SK-N-MC (cell line): ENCODE data around the gene ARHGEF35.

Experiments
- DNase-seq: peaks from one replicate; pipeline ENCODE4 v3.0.0-alpha.2; 2011; ENCODE audit warnings: low read depth, low spot score
- H3K27ac ChIP-seq: fragments of 200-600 bp; sonication (generic); 2 replicates; pipeline ENCODE4 v1.5.1; 2016; ENCODE audit warnings: mixed run types
- H3K36me3 ChIP-seq: fragments of 200-600 bp; sonication (generic); 2 replicates; pipeline ENCODE4 v1.6.1; 2017; ENCODE audit warnings: antibody characterized with exemption, low read length, mixed read lengths; ENCODE audit not compliant: insufficient read depth
- H3K4me3 ChIP-seq: fragments of 200-600 bp; sonication (generic); 2 replicates; pipeline ENCODE4 v1.5.1; 2016
- H3K9ac ChIP-seq: fragments of 200-600 bp; sonication (generic); 2 replicates; pipeline ENCODE4 v1.8.0; 2017; ENCODE audit warnings: mixed run types, mixed read lengths; ENCODE audit not compliant: insufficient read length
- H3K9me3 ChIP-seq: fragments of 200-600 bp; sonication (generic); 2 replicates; pipeline ENCODE4 v1.6.1; 2017; ENCODE audit warnings: low read depth, mild to moderate bottlenecking, antibody characterized with exemption, low read length, moderate library complexity, mixed read lengths
- EZH2 ChIP-seq: fragments of 200-600 bp; sonication (generic); IDR thresholded peaks from one replicate; pipeline ENCODE4 v1.6.1; 2017; ENCODE audit warnings: antibody characterized with exemption
- FOXP2 ChIP-seq: optimal IDR thresholded peaks from 2 replicates; pipeline ENCODE3; 2011; ENCODE audit warnings: mild to moderate bottlenecking, moderate library complexity; ENCODE audit not compliant: insufficient read depth; ENCODE audit errors: extremely low read length, control extremely low read depth
- POLR2AphosphoS5 ChIP-seq: IDR thresholded peaks from 2 replicates; pipeline ENCODE4 v1.6.1; 2012; ENCODE audit warnings: mild to moderate bottlenecking, low read depth, low read length, borderline replicate concordance

The ARHGEF35 gene

GRCh38 chr7:144164784-144165183, 30.8 kb downstream of the ARHGEF35 start:
- no peak overlapping the region for H3K4me3 ChIP-seq
- H3K9ac ChIP-seq: no peak overlapping the region
- no peaks in the 10 kb centered on the region for H3K9me3 ChIP-seq
- H3K27ac ChIP-seq: no peak overlapping the region
- no peaks in the 10 kb centered on the region for H3K36me3 ChIP-seq
- TF ChIP-seq POLR2AphosphoS5 (no peak), FOXP2 (no peak), EZH2 (no peak)
- no peak for DNase-seq

DNA sequence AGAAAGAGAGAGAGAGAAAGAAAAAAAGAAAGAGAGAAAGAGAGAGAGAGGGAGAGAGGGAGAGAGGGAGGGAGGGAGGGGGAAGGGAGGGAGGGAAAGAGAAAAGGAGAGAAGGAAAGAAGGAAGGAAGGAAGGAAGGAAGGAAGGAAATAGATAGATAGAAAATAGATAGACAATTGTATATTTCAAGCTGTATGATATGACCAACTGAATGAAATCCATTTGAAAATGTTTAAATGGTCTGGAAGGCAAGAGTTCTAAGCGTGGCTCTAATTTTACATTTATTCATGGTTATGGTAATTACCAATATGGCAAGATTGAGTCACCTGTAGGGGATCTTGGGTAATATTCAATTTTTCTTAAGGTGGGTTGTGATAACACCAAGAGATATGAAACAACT, 36.8 kb downstream of the ARHGEF35 start:
- Histone ChIP-seq H3K4me3 (no peak overlapping the region), H3K36me3 (no peaks in the 10 kb centered on the region), H3K9ac (no peak overlapping the region), H3K9me3 (no peaks in the 10 kb centered on the region), H3K27ac (no peak overlapping the region)
- DNase-seq: no peak
- TF ChIP-seq FOXP2 (no peak), EZH2 (no peak), POLR2AphosphoS5 (no peak)

DNA sequence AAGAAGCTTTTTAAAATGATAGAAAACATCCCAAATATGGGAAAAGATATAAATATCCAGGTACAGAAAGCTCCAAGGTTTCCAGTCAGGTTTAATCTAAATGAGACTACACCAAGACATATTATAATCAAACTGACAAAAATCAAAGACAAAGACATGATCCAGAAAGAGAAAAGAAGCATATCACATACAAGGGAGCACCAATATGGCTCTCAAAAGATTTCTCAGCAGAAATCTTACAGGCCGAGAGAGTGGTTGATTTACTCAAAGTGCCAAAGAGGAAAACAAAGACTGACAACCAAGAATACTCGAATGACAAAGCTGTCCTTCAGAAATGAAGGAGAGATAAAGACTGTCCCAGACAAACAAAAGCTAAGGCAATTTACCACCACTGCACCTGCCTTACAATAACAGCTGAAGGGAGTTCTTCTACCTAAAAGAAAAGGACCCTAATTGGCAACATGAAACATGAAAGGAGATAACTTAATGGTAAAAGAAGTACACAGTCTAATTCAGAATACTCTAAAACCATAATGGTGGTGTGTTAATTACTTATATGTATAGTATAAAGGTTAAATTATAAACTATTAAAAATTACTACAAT, 47.3 kb downstream of the ARHGEF35 start:
- Histone ChIP-seq H3K9ac (no peak overlapping the region), H3K27ac (no peak overlapping the region), H3K36me3 (no peaks in the 10 kb centered on the region), H3K9me3 (no peaks in the 10 kb centered on the region), H3K4me3 (no peak overlapping the region)
- DNase-seq: no peak
- no peak for TF ChIP-seq POLR2AphosphoS5
- TF ChIP-seq EZH2: no peak
- TF ChIP-seq FOXP2: no peak

DNA sequence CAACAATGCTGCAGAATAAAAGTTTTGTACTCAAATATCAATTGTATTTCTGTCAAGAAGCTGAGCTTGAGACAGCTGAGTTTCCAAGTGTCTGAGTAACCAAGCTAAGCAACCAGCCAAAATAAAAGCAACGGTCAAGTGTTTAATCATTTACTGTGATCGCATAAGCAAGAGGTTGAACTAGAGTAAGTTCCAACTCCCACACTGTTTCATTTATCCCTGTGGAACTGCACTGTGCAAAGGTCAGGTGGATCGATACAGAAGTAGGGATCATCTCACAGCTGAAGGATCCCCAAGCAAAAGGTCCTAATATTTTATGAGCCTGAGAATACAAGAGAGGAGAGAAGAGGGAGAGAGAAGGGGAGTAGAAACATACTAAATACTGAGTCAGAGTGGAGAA, 51.2 kb downstream of the ARHGEF35 start:
- H3K36me3 ChIP-seq: no peaks in the 10 kb centered on the region
- H3K9ac ChIP-seq: no peak overlapping the region
- H3K27ac ChIP-seq: no peak overlapping the region
- no peaks in the 10 kb centered on the region for H3K9me3 ChIP-seq
- H3K4me3 ChIP-seq: no peak overlapping the region
- TF ChIP-seq POLR2AphosphoS5 (no peak), FOXP2 (no peak), EZH2 (no peak)
- DNase-seq: no peak

DNA sequence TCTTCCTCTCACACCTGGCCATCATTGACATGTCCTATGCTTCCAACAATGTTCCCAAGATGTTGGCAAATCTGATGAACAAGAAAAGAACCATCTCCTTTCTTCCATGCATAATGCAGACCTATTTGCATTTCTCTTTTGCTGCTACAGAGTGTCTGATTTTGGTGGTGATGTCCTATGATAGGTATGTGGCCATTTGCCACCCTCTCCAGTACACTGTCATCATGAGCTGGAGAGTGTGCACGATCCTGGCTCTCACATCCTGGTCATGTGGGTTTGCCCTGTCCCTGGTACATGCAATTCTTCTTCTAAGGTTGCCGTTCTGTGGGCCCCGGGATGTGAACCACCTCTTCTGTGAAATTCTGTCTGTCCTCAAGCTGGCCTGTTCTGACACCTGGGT, 53.4 kb downstream of the ARHGEF35 start:
- no peak overlapping the region for H3K4me3 ChIP-seq
- no peak for DNase-seq
- no peaks in the 10 kb centered on the region for H3K9me3 ChIP-seq
- TF ChIP-seq FOXP2 (no peak), EZH2 (no peak), POLR2AphosphoS5 (no peak)
- no peak overlapping the region for H3K9ac ChIP-seq
- no peak overlapping the region for H3K27ac ChIP-seq
- H3K36me3 ChIP-seq: no peaks in the 10 kb centered on the region

DNA sequence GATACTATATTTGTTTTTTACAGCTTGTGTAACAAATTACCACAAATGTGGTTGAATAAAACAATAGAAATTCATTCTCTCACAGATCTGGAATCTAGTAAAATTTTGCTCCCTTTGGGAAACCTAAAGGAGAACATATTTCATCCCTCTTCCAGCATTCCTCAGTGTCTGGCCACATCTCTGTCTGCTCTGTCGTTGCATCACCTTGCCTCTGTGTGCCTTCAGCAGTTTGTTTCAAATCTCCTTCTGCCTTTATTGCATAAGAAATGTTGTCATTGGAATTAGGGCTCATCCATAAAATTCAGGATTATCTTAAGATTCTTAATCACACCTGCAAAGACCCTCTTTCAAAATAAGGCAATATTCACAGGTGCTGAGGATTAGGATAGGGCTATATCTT, 58.1 kb downstream of the ARHGEF35 start:
- Histone ChIP-seq H3K27ac (no peak overlapping the region), H3K4me3 (no peak overlapping the region), H3K36me3 (no peaks in the 10 kb centered on the region), H3K9me3 (no peaks in the 10 kb centered on the region), H3K9ac (no peak overlapping the region)
- TF ChIP-seq EZH2 (no peak), POLR2AphosphoS5 (no peak), FOXP2 (no peak)
- no peak for DNase-seq
